Measurements from ENCODE around the gene KRTAP5-11. TPM values are rescaled to one million over a fixed set of nuclear protein-coding genes. Genes with fewer than 3 reads are reported as not detected.
"Not testable (repeated sequence)": the region's sequence is repeated elsewhere in the genome, so short reads cannot be mapped to it uniquely, and the experiment has no call there.

Gene KRTAP5-11
- total and polyA plus RNA-seq, 2 donors (not counting 3 experiments of a cell fraction or from before 2014, with no cell fraction given) = not detected

DNA sequence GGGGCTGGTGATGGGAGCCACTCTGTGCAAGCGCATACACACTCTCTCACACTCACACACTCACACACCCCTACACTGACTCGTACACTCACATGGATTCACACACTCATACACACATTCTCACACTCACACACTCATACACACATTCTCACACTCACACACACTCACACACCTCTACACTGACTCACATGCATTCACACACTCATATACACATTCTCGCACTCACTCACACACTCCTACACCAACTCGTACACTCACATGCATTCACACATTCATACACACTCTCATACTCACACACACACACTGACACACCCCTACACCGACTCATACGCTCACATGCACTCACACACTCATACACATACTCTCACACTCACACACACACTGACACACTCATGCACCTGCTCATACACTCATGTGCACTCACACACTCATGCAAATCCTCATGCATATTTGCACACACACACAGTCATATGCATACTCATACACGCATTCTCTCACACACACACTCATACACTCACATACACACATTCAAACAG lies 5.1 kb downstream of the KRTAP5-11 start:
- POLR2A ChIA-PET = no interaction called here
- Histone ChIP-seq H3K9ac (replicated peaks; ENCODE audit: extremely low read depth, insufficient read depth, low read length) (no peak overlapping the region), H3K4me3 (replicated peaks in 1 of 3; ENCODE audit: insufficient read depth in 1 of 3, low read depth in 1 of 3, low read length in 3 of 3) (no peak overlapping the region), H3K4me1 (ENCODE audit: control insufficient read depth, extremely low read depth, insufficient read depth, low read length) (no peaks in the 10 kb centered on the region), H3K27ac (ENCODE audit: insufficient read depth, low read depth, low read length) (no peak overlapping the region), H3K9me3 (replicated peaks; ENCODE audit: control insufficient read depth, insufficient read depth, low read length) (no peaks in the 10 kb centered on the region), H3K9me1 (replicated peaks; ENCODE audit: control insufficient read depth, extremely low read depth, insufficient read depth, low read length) (no peaks in the 10 kb centered on the region), H3K79me2 (ENCODE audit: control insufficient read depth, insufficient read depth, low read length) (no peaks in the 10 kb centered on the region), H3K4me2 (ENCODE audit: insufficient read depth, low read length) (no peak overlapping the region), H3K36me3 (ENCODE audit: control insufficient read depth in 2 of 2, extremely low read depth in 1 of 2, insufficient read depth in 2 of 2, low read length in 2 of 2) (no peaks in the 10 kb centered on the region), H2AFZ (ENCODE audit: low read depth, low read length) (no peak overlapping the region), H3K27me3 (ENCODE audit: control insufficient read depth in 2 of 2, insufficient read depth in 2 of 2, low read length in 2 of 2) (peaks cover 0 to 2% of the 10 kb centered on the region in 2 experiments), H4K20me1 (replicated peaks; ENCODE audit: control insufficient read depth, extremely low read depth, insufficient read depth, low read length) (no peaks in the 10 kb centered on the region)
- TF ChIP-seq, protein P1, sequence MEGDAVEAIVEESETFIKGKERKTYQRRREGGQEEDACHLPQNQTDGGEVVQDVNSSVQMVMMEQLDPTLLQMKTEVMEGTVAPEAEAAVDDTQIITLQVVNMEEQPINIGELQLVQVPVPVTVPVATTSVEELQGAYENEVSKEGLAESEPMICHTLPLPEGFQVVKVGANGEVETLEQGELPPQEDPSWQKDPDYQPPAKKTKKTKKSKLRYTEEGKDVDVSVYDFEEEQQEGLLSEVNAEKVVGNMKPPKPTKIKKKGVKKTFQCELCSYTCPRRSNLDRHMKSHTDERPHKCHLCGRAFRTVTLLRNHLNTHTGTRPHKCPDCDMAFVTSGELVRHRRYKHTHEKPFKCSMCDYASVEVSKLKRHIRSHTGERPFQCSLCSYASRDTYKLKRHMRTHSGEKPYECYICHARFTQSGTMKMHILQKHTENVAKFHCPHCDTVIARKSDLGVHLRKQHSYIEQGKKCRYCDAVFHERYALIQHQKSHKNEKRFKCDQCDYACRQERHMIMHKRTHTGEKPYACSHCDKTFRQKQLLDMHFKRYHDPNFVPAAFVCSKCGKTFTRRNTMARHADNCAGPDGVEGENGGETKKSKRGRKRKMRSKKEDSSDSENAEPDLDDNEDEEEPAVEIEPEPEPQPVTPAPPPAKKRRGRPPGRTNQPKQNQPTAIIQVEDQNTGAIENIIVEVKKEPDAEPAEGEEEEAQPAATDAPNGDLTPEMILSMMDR (IDR thresholded peaks at IDR 0.05; ENCODE audit: extremely low read depth in 1 of 2, insufficient read depth in 1 of 2, low read depth in 1 of 2, low read length in 2 of 2) = no peak
- TF ChIP-seq, protein P2, sequence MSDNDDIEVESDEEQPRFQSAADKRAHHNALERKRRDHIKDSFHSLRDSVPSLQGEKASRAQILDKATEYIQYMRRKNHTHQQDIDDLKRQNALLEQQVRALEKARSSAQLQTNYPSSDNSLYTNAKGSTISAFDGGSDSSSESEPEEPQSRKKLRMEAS (IDR thresholded peaks at IDR 0.05; ENCODE audit: insufficient read depth, insufficient read length) = no peak
- no peak for TF ChIP-seq MYC (IDR thresholded peaks at IDR 0.05; ENCODE audit: low read depth, low read length)
- TF ChIP-seq GATA2 (IDR thresholded peaks at IDR 0.05; ENCODE audit: insufficient read depth, insufficient read length, low read depth, low read length) = no peak
- TF ChIP-seq POLR2A (IDR thresholded peaks at IDR 0.05; ENCODE audit: low read depth, low read length) = no peak
- TF ChIP-seq POLR2AphosphoS5 (IDR thresholded peaks at IDR 0.05; ENCODE audit: insufficient read depth, low read depth, low read length) = no peak
- TF ChIP-seq JUN (IDR thresholded peaks at IDR 0.05; ENCODE audit: borderline replicate concordance, insufficient read depth, insufficient read length, low read depth) = no peak
- no peak for TF ChIP-seq EZH2 (IDR thresholded peaks at IDR 0.05; ENCODE audit: borderline replicate concordance, low read depth, low read length, severe bottlenecking)
- TF ChIP-seq FOS (IDR thresholded peaks at IDR 0.05; ENCODE audit: borderline replicate concordance, insufficient read depth, low read length) = no peak
- no peak for FAIRE-seq
- CTCF ChIA-PET = no interaction called here
- dilution Hi-C loops (cut with MboI; ENCODE audit: extremely low pct_ligation_motif_present, low sequenced_read_pairs) (no loop called here), intact Hi-C loops (cut with micrococcal nuclease) (no loop called here)
- no TSS peak for BruUV-seq (replicated peaks)
- no peak for DNase-seq (ENCODE audit: low read depth, low spot score)

DNA sequence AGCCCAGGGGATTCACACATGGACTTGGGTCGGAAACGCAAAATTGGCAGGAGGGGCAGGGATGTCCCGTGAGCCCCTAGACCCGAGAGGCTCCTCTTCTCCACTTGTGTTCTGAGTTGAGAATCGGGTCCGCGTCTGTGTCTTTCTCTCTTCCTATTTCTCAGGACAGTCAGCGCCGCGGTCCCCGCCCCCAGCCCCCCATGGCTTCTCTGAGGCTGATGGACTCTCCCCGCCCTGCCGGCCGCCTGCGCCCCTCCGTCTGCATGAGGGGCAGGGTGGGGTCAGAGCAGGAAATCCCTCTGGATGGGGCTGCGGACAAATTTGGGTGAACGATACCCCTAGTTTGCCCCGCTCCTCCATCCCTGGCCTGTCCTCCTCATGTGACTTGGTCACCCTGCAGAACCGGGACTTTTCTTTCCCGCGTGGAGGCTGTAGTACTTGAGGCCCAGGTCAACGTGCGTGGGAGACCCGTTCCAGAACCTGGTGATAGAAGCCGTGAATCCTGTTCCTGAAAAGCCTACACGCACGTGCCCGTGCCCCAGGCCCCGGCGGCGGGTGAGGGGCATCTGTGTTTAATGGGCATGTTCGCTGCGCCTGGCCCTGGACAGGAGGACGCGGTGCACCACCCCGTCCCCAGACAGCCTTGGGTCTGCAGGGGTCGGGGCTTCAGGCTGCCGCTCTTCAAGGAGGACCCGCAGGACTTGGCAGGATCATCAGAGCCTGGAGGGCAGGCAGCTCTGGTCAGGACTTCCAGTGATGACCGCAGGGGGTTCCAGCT lies 5.8 kb downstream of the KRTAP5-11 start:
- DNase-seq (ENCODE audit: low read depth, low spot score); intact Hi-C loops (cut with micrococcal nuclease); CTCF ChIA-PET; H3K9me1 ChIP-seq (replicated peaks; ENCODE audit: control insufficient read depth, extremely low read depth, insufficient read depth, low read length); H3K9me3 ChIP-seq (replicated peaks; ENCODE audit: control insufficient read depth, insufficient read depth, low read length); POLR2A ChIA-PET; H3K36me3 ChIP-seq (ENCODE audit: control insufficient read depth in 2 of 2, extremely low read depth in 1 of 2, insufficient read depth in 2 of 2, low read length in 2 of 2); H3K4me2 ChIP-seq (ENCODE audit: insufficient read depth, low read length); H3K4me3 ChIP-seq (replicated peaks in 1 of 3; ENCODE audit: insufficient read depth in 1 of 3, low read depth in 1 of 3, low read length in 3 of 3); FAIRE-seq; H3K27me3 ChIP-seq (ENCODE audit: control insufficient read depth in 2 of 2, insufficient read depth in 2 of 2, low read length in 2 of 2); BruUV-seq (replicated peaks); H3K4me1 ChIP-seq (ENCODE audit: control insufficient read depth, extremely low read depth, insufficient read depth, low read length); H3K9ac ChIP-seq (replicated peaks; ENCODE audit: extremely low read depth, insufficient read depth, low read length); H4K20me1 ChIP-seq (replicated peaks; ENCODE audit: control insufficient read depth, extremely low read depth, insufficient read depth, low read length); H2AFZ ChIP-seq (ENCODE audit: low read depth, low read length); dilution Hi-C loops (cut with MboI; ENCODE audit: extremely low pct_ligation_motif_present, low sequenced_read_pairs); H3K79me2 ChIP-seq (ENCODE audit: control insufficient read depth, insufficient read depth, low read length); H3K27ac ChIP-seq (ENCODE audit: insufficient read depth, low read depth, low read length): not testable (repeated sequence)
